Neutrophil (primary cell): ENCODE data around the gene PTX4.
"Not testable (repeated sequence)": the region's sequence is repeated elsewhere in the genome, so short reads cannot be mapped to it uniquely, and the experiment has no call there.

Experiments
- H3K27ac ChIP-seq: fragments of 200-600 bp; sonication (generic); 2 replicates; pipeline ENCODE4 v1.5.1; 2016; ENCODE audit warnings: mild to moderate bottlenecking, moderate library complexity
- H3K27me3 ChIP-seq: fragments of 200-600 bp; sonication (generic); 2 replicates; pipeline ENCODE4 v1.6.0; 2016; ENCODE audit warnings: mild to moderate bottlenecking
- H3K36me3 ChIP-seq: fragments of 200-600 bp; sonication (generic); 2 replicates; pipeline ENCODE4 v1.5.1; 2017
- H3K4me1 ChIP-seq, 2 experiments: fragments of 200-600 bp in 1 of 2; sonication (generic) in 1 of 2; 1 replicate in 1 of 2; 2 replicates in 1 of 2; pipeline versions ENCODE4 v1.5.1 to v1.6.1; 2013 to 2016; ENCODE audit warnings: low read depth in 1 of 2, low read length in 1 of 2, mild to moderate bottlenecking in 1 of 2, moderate library complexity in 1 of 2; ENCODE audit not compliant: control insufficient read depth in 1 of 2, insufficient read depth in 1 of 2
- H3K4me3 ChIP-seq, 2 experiments: fragments of 200-600 bp in 1 of 2; sonication (generic) in 1 of 2; 1 replicate in 1 of 2; 2 replicates in 1 of 2; pipeline ENCODE4 v1.5.1; 2013 to 2016; ENCODE audit warnings: low read depth in 1 of 2, low read length in 1 of 2, mild to moderate bottlenecking in 1 of 2, moderate library complexity in 1 of 2
- H3K9me3 ChIP-seq: fragments of 200-600 bp; sonication (generic); 2 replicates; pipeline ENCODE4 v1.5.1; 2016
- CTCF ChIP-seq: fragments of 200-600 bp; sonication (generic); IDR thresholded peaks from 2 replicates; pipeline ENCODE4 v1.5.1; 2016; ENCODE audit warnings: antibody characterized with exemption

Gene PTX4

GRCh38 chr16:1487395-1488053, 1.2 kb downstream of the PTX4 start:
- Histone ChIP-seq H3K4me1 (peaks cover 30 to 32% of the 10 kb centered on the region in 2 experiments), H3K27ac (peak overlapping the region; percentile 82), H3K27me3 (no peaks in the 10 kb centered on the region), H3K36me3 (no peaks in the 10 kb centered on the region), H3K4me3 (no peak overlapping the region), H3K9me3 (no peaks in the 10 kb centered on the region)
- TF ChIP-seq CTCF, result no peak

- Histone ChIP-seq H3K27me3 (no peaks in the 10 kb centered on the region), H3K4me3 (no peak overlapping the region), H3K27ac (no peak overlapping the region), H3K4me1 (peaks cover 27 to 29% of the 10 kb centered on the region in 2 experiments), H3K9me3 (no peaks in the 10 kb centered on the region), H3K36me3 (no peaks in the 10 kb centered on the region)
- no peak for TF ChIP-seq CTCF
Observed at GRCh38 chr16:1486551-1487390, 2.0 kb downstream of the PTX4 start.

- Histone ChIP-seq H3K4me1 (peaks cover 27 to 29% of the 10 kb centered on the region in 2 experiments), H3K4me3 (no peak overlapping the region), H3K9me3 (no peaks in the 10 kb centered on the region), H3K27me3 (no peaks in the 10 kb centered on the region), H3K27ac (no peak overlapping the region), H3K36me3 (no peaks in the 10 kb centered on the region)
- no peak for TF ChIP-seq CTCF
Observed at GRCh38 chr16:1485847-1486496, 2.8 kb downstream of the PTX4 start.

- Histone ChIP-seq H3K9me3 (no peaks in the 10 kb centered on the region), H3K36me3 (no peaks in the 10 kb centered on the region), H3K27me3 (no peaks in the 10 kb centered on the region), H3K4me3 (no peak overlapping the region), H3K27ac (no peak overlapping the region), H3K4me1 (peaks cover 11 to 13% of the 10 kb centered on the region in 2 experiments)
- TF ChIP-seq CTCF, result no peak
Observed at GRCh38 chr16:1481906-1482835, 6.6 kb downstream of the PTX4 start.

GRCh38 chr16:1478937-1479336, 9.8 kb downstream of the PTX4 start:
- not testable (repeated sequence) for H3K9me3 ChIP-seq, H3K36me3 ChIP-seq, H3K4me3 ChIP-seq, H3K27ac ChIP-seq, H3K27me3 ChIP-seq
- peaks cover 23% of the 10 kb centered on the region in 2 experiments for H3K4me1 ChIP-seq
